ENCODE results near the gene MAP1B.

Gene MAP1B

DNA sequence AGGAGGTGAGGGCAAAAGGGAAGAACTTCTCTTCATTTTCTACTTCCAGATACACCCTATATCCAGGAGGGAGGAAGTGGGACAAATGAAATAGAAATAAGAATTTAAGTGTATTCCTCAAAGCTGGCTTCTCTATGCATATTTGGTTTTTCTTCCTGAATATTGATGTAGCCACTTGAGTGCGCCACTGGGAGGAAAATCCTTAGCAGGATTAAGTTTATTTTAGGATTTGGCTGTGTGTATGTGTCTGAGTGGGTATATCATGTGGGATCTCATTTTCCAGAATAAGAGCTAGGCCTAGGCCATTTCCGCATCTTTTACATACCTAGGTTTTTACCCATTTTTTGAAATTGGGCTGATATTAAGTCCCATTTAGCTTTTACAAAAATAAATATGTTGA is 42.5 kb downstream of the MAP1B start:
- peaks cover 44% of the 10 kb centered on the region for H3K4me1 ChIP-seq (ENCODE audit: insufficient read depth, low read length)
- H3K36me3 ChIP-seq (ENCODE audit: insufficient read depth, low read length), result peaks cover 27% of the 10 kb centered on the region
- H3K9me3 ChIP-seq (ENCODE audit: insufficient read depth, low read depth, low read length), result no peaks in the 10 kb centered on the region

DNA sequence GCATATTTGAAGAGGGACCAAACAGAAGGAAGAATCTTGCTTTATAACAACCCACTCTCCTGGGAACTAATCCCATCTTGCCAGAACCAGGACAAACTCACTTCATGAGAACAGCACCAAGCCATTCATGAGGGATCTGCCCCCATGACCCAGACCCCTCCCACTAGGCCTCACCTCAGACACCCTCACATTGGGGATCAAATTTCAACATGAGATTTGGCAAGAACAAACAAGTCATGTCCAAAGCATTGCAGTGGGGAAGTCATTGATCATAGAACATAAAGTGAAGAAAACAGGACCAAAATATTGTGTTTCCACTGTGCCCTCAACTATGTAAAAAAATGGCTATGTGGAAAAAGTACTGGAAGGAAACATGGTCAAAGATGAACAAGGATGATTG is 43.9 kb downstream of the MAP1B start:
- Histone ChIP-seq H3K9ac (ENCODE audit: low read depth, low read length) (no peak overlapping the region), H3K4me3 (ENCODE audit: low read length) (no peak overlapping the region), H3K4me1 (ENCODE audit: insufficient read depth, low read length) (peaks cover 32% of the 10 kb centered on the region), H3K9me3 (ENCODE audit: insufficient read depth, low read depth, low read length) (no peaks in the 10 kb centered on the region), H3K36me3 (ENCODE audit: insufficient read depth, low read length) (peaks cover 33% of the 10 kb centered on the region), H3K27ac (ENCODE audit: low read depth, low read length) (no peak overlapping the region), H3K27me3 (ENCODE audit: insufficient read depth, low read length) (no peaks in the 10 kb centered on the region)

More for the DNA sequence above, 42.5 kb downstream of the MAP1B start:
- Histone ChIP-seq H3K4me3 (ENCODE audit: low read length) (no peak overlapping the region), H3K27me3 (ENCODE audit: insufficient read depth, low read length) (no peaks in the 10 kb centered on the region), H3K27ac (ENCODE audit: low read depth, low read length) (no peak overlapping the region), H3K9ac (ENCODE audit: low read depth, low read length) (no peak overlapping the region)
- WGBS, result 88% methylated on average over 2 of the region's 2 CpGs

DNA sequence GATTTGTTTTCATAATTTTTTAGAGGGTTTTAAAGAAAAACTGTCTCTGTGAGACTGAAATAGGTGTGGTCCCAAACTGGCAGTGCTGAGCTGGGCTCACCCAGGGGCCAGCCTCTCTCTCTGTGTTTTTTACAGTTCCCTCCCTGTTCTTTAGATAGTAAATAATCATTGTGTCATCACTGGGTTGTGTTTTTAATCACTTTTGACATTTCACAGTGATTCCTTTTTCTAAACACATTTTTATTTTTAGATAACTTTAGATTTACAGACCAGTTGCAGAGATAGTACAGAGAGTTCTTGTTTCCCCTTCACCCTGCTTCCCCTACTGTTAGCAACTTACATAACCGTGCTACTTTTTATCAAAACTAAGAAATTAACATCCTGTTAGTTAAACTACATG is 44.4 kb downstream of the MAP1B start:
- 92% methylated on average over 1 of the region's 1 CpG for WGBS

DNA sequence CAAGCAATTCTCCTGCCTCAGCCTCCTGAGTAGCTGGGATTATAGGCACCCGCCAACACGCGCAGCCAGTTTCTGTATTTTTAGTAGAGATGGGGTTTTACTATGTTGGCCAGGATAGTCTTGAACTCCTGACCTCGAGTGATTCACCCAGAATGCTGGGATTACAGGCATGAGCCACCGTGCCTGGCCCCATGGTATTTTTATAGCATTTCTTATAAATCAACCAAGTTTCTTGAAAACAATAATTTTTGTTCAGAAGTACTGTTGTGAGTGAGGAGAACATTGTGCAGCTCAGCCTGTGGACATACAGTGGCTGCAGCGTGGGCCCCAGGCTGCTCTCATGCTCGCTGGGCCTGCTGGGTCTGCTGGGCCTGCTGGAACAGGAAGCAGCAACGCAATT is 45.3 kb downstream of the MAP1B start:
- Histone ChIP-seq H3K4me3 (ENCODE audit: low read length) (no peak overlapping the region), H3K27ac (ENCODE audit: low read depth, low read length) (no peak overlapping the region), H3K9me3 (ENCODE audit: insufficient read depth, low read depth, low read length) (no peaks in the 10 kb centered on the region), H3K4me1 (ENCODE audit: insufficient read depth, low read length) (peaks cover 40% of the 10 kb centered on the region), H3K9ac (ENCODE audit: low read depth, low read length) (no peak overlapping the region), H3K27me3 (ENCODE audit: insufficient read depth, low read length) (no peaks in the 10 kb centered on the region), H3K36me3 (ENCODE audit: insufficient read depth, low read length) (peaks cover 32% of the 10 kb centered on the region)
- 93% methylated on average over 8 of the region's 8 CpGs for WGBS

More for the DNA sequence above, 44.4 kb downstream of the MAP1B start:
- no peak overlapping the region for H3K27ac ChIP-seq (ENCODE audit: low read depth, low read length)
- peaks cover 33% of the 10 kb centered on the region for H3K36me3 ChIP-seq (ENCODE audit: insufficient read depth, low read length)
- no peaks in the 10 kb centered on the region for H3K27me3 ChIP-seq (ENCODE audit: insufficient read depth, low read length)
- H3K4me3 ChIP-seq (ENCODE audit: low read length), result no peak overlapping the region
- no peaks in the 10 kb centered on the region for H3K9me3 ChIP-seq (ENCODE audit: insufficient read depth, low read depth, low read length)
- no peak overlapping the region for H3K9ac ChIP-seq (ENCODE audit: low read depth, low read length)
- H3K4me1 ChIP-seq (ENCODE audit: insufficient read depth, low read length), result peaks cover 36% of the 10 kb centered on the region

DNA sequence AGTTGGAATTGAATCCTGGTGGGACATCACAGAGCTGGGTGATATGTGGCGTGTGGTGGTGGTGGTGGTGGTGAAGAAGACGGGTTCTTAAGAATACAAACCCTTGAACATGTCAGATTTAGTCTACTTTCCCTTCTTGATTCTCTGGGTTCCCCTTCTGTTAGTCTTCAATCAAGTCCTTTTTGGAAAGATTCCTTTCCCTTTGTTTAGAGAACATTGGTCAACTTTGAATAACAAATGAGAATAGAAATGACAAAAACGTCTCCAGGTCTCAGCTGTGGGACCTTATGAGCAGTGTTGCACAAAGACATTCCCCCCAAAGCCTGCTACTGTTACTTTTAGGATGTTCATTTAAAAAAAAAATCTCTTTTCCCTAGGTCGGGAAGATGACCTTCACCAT is 46.3 kb downstream of the MAP1B start:
- Histone ChIP-seq H3K27me3 (ENCODE audit: insufficient read depth, low read length) (no peaks in the 10 kb centered on the region), H3K4me1 (ENCODE audit: insufficient read depth, low read length) (peaks cover 40% of the 10 kb centered on the region), H3K4me3 (ENCODE audit: low read length) (no peak overlapping the region), H3K9ac (ENCODE audit: low read depth, low read length) (no peak overlapping the region), H3K36me3 (ENCODE audit: insufficient read depth, low read length) (peaks cover 22% of the 10 kb centered on the region), H3K9me3 (ENCODE audit: insufficient read depth, low read depth, low read length) (no peaks in the 10 kb centered on the region), H3K27ac (ENCODE audit: low read depth, low read length) (no peak overlapping the region)
- WGBS, result 83% methylated on average over 4 of the region's 4 CpGs

DNA sequence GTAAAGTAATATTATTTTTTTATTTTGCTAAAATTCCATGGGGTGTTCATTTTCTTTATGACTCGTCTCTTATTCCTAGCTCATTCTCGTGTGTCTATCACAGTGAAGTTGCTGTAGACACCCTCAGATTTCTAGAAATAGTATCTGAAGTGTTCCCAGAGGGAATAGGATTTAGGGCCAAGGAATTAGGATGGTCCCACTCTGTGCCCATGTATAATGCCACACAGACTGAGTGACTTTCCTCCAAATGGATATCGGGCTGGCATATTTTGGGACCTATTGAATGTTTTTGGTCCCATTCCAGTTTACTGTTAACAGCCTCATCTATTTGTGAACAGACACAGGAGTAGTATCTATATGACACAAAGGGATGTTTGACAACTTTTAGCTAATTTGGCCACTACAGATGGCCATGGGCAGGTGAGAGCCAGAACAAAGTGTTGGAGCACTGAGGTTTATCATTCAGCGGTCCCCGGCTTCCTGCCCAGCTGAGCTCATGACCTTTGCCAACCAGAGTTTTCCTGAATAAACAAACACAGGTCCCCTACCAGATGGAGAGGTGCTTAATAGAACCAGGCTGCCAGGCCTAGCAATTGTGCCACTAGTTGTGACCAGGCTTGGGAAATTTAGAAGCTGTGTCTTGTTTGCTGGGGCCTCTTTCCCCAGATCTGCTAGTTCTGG is 46.9 kb downstream of the MAP1B start:
- Histone ChIP-seq H3K27me3 (ENCODE audit: insufficient read depth, low read length) (no peaks in the 10 kb centered on the region), H3K27ac (ENCODE audit: low read depth, low read length) (no peak overlapping the region), H3K9ac (ENCODE audit: low read depth, low read length) (no peak overlapping the region), H3K9me3 (ENCODE audit: insufficient read depth, low read depth, low read length) (no peaks in the 10 kb centered on the region), H3K36me3 (ENCODE audit: insufficient read depth, low read length) (peaks cover 15% of the 10 kb centered on the region; the same call in 1 of the 2 replicates), H3K4me1 (ENCODE audit: insufficient read depth, low read length) (peaks cover 40% of the 10 kb centered on the region), H3K4me3 (ENCODE audit: low read length) (no peak overlapping the region)
- 94% methylated on average over 5 of the region's 5 CpGs for WGBS

DNA sequence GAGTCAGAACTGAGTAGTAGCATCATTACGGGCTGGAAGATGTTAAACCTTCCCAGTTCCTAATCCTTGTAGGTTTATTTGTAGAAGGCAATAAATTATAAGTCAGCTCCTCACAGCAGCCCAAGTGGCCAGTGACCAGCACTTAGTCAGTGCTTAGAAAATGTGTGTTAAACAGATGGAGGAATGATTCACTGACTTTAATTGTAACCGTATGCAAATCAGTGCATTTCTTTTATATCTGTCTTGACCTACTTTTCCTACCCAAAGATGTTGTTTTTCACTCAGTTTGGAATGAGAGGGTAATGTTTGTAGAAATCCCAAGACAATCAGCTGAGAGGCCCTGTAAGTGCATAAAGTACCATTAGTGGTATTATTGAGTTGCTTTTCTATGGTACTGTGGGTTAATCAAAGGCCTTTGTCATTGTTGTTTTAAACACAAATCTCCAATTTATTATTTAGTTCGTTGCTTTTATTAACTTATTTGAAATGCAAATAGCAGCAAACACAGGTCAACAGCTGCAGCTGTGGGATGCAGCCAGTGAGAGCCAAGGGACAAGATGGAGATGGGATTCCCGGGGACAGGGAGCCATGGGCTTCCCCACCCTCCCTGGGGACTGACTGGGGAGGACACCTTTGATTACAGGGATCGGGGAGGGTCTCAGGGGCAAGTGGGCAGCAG is 49.8 kb downstream of the MAP1B start:
- H3K4me1 ChIP-seq (ENCODE audit: insufficient read depth, low read length), result peaks cover 27% of the 10 kb centered on the region
- no peak overlapping the region for H3K27ac ChIP-seq (ENCODE audit: low read depth, low read length)
- H3K36me3 ChIP-seq (ENCODE audit: insufficient read depth, low read length), result peaks cover 7% of the 10 kb centered on the region; the same call in 1 of the 2 replicates
- no peak overlapping the region for H3K4me3 ChIP-seq (ENCODE audit: low read length)
- H3K27me3 ChIP-seq (ENCODE audit: insufficient read depth, low read length), result no peaks in the 10 kb centered on the region
- no peak overlapping the region for H3K9ac ChIP-seq (ENCODE audit: low read depth, low read length)
- H3K9me3 ChIP-seq (ENCODE audit: insufficient read depth, low read depth, low read length), result no peaks in the 10 kb centered on the region
- 80% methylated on average over 3 of the region's 5 CpGs for WGBS

DNA sequence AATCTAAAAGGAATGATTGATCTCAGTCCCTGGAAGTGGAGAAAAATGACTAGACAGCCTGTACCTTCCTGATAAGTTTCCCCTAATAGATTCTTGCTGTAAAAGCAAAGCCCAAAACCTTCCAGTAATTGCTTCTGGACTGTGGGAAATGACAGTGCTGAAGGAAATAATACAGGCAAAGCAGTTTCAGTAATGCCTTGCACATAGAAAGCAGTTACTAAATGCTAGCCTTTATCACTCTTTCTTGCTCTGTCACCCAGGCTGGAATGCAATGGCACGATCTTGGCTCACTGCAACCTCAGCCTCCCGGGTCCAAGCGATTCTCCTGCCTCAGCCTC is 50.3 kb downstream of the MAP1B start:
- Histone ChIP-seq H3K4me3 (ENCODE audit: low read length) (no peak overlapping the region), H3K9ac (ENCODE audit: low read depth, low read length) (no peak overlapping the region), H3K4me1 (ENCODE audit: insufficient read depth, low read length) (peaks cover 27% of the 10 kb centered on the region), H3K27me3 (ENCODE audit: insufficient read depth, low read length) (no peaks in the 10 kb centered on the region), H3K9me3 (ENCODE audit: insufficient read depth, low read depth, low read length) (no peaks in the 10 kb centered on the region), H3K27ac (ENCODE audit: low read depth, low read length) (no peak overlapping the region), H3K36me3 (ENCODE audit: insufficient read depth, low read length) (peaks cover 6% of the 10 kb centered on the region; the same call in 1 of the 2 replicates)
- WGBS, result 97% methylated on average over 3 of the region's 3 CpGs

DNA sequence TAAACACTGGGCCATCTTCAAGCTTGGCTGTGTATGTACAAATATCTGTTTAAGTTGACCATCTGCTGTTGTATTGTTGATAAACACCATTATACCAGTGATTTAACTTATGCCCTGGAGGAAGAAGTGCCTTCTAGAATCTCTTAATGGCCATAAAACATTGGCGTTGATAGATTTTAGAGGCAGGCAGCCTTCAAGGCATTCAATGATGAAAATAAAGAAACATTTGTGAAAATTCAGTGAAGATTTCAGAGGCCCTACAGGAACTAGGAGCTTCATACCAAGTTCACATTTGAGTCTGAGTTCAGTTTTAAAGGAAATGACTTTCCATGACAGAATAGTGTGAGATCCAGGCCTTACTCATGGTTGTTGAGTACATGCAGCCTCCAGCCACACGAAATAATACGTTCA is 52.2 kb downstream of the MAP1B start:
- Histone ChIP-seq H3K36me3 (ENCODE audit: insufficient read depth, low read length) (peaks cover 6% of the 10 kb centered on the region; the same call in 1 of the 2 replicates), H3K4me1 (ENCODE audit: insufficient read depth, low read length) (peaks cover 15% of the 10 kb centered on the region), H3K27ac (ENCODE audit: low read depth, low read length) (no peak overlapping the region), H3K9ac (ENCODE audit: low read depth, low read length) (no peak overlapping the region), H3K4me3 (ENCODE audit: low read length) (no peak overlapping the region), H3K27me3 (ENCODE audit: insufficient read depth, low read length) (no peaks in the 10 kb centered on the region), H3K9me3 (ENCODE audit: insufficient read depth, low read depth, low read length) (no peaks in the 10 kb centered on the region)
- WGBS, result 93% methylated on average over 3 of the region's 3 CpGs

DNA sequence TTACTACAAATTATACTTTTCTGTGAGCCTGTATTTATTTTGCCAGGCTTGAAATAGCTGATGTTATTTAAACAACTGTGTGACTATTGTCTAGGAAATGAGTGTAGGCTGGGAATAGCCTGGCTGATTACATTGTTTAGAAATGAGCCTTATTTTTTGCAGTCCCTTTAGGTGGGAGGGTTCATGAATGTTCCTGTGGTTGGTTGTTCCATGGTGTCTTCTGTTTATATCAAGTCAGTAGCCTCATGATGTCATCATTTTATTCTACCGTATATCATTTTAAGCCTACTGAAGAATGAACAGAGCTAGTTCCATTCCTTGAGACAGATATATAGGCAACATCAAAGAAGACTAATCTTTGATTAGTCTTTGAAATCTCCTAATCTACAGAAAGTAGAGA is 53.1 kb downstream of the MAP1B start:
- Histone ChIP-seq H3K4me3 (ENCODE audit: low read length) (no peak overlapping the region), H3K27ac (ENCODE audit: low read depth, low read length) (no peak overlapping the region), H3K4me1 (ENCODE audit: insufficient read depth, low read length) (peaks cover 21% of the 10 kb centered on the region), H3K9me3 (ENCODE audit: insufficient read depth, low read depth, low read length) (no peaks in the 10 kb centered on the region), H3K27me3 (ENCODE audit: insufficient read depth, low read length) (no peaks in the 10 kb centered on the region), H3K9ac (ENCODE audit: low read depth, low read length) (no peak overlapping the region), H3K36me3 (ENCODE audit: insufficient read depth, low read length) (peaks cover 2% of the 10 kb centered on the region; the same call in 1 of the 2 replicates)
- WGBS, result no CpG with 5 or more reads among the region's 1 CpG

DNA sequence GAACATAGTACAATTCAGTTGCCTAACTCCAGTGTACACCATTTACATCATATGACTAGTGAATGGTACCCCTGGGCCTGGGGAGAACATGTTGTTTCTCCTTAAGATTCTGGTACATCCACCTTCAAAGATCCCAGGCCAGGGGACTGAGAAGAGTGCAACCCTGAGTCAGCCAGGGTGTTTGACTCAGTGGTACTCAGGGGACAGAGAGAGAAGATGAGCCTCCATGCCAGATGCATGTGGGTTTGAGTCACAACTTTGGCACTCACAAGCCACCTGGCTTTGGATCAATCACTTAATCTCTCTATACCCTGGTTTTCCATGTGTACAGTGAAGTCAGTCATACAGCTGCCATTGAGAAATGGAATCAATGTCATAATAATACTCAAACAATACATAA is 53.7 kb downstream of the MAP1B start:
- Histone ChIP-seq H3K27ac (ENCODE audit: low read depth, low read length) (no peak overlapping the region), H3K9ac (ENCODE audit: low read depth, low read length) (no peak overlapping the region), H3K27me3 (ENCODE audit: insufficient read depth, low read length) (no peaks in the 10 kb centered on the region), H3K36me3 (ENCODE audit: insufficient read depth, low read length) (peaks cover 7% of the 10 kb centered on the region; the same call in 1 of the 2 replicates), H3K9me3 (ENCODE audit: insufficient read depth, low read depth, low read length) (no peaks in the 10 kb centered on the region), H3K4me1 (ENCODE audit: insufficient read depth, low read length) (peaks cover 27% of the 10 kb centered on the region), H3K4me3 (ENCODE audit: low read length) (no peak overlapping the region)

All from HUES64 (cell line).